Measurements from ENCODE around the gene KIAA0753.

Gene KIAA0753

GRCh38 chr17:6681671-6682070 is 41.2 kb upstream of the KIAA0753 start:
- no peak overlapping the region for H3K4me3 ChIP-seq (ENCODE audit: severe bottlenecking)
- no peaks in the 10 kb centered on the region for H3K9me3 ChIP-seq (ENCODE audit: severe bottlenecking)
- H3K27ac ChIP-seq (ENCODE audit: poor library complexity, severe bottlenecking) = peak overlapping the region; percentile 41
- H3K4me1 ChIP-seq (ENCODE audit: insufficient read depth, poor library complexity, severe bottlenecking) = peaks cover 27% of the 10 kb centered on the region
- ATAC-seq (ENCODE audit: low read depth) = peak; percentile 58
- no peaks in the 10 kb centered on the region for H3K36me3 ChIP-seq (ENCODE audit: low read depth)
- H3K27me3 ChIP-seq (ENCODE audit: insufficient read depth, poor library complexity, severe bottlenecking) = no peaks in the 10 kb centered on the region
- TF ChIP-seq, protein P1, sequence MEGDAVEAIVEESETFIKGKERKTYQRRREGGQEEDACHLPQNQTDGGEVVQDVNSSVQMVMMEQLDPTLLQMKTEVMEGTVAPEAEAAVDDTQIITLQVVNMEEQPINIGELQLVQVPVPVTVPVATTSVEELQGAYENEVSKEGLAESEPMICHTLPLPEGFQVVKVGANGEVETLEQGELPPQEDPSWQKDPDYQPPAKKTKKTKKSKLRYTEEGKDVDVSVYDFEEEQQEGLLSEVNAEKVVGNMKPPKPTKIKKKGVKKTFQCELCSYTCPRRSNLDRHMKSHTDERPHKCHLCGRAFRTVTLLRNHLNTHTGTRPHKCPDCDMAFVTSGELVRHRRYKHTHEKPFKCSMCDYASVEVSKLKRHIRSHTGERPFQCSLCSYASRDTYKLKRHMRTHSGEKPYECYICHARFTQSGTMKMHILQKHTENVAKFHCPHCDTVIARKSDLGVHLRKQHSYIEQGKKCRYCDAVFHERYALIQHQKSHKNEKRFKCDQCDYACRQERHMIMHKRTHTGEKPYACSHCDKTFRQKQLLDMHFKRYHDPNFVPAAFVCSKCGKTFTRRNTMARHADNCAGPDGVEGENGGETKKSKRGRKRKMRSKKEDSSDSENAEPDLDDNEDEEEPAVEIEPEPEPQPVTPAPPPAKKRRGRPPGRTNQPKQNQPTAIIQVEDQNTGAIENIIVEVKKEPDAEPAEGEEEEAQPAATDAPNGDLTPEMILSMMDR (IDR thresholded peaks at IDR 0.05; ENCODE audit: poor library complexity, severe bottlenecking) = no peak
- no peak for DNase-seq (ENCODE audit: low spot score)

DNA sequence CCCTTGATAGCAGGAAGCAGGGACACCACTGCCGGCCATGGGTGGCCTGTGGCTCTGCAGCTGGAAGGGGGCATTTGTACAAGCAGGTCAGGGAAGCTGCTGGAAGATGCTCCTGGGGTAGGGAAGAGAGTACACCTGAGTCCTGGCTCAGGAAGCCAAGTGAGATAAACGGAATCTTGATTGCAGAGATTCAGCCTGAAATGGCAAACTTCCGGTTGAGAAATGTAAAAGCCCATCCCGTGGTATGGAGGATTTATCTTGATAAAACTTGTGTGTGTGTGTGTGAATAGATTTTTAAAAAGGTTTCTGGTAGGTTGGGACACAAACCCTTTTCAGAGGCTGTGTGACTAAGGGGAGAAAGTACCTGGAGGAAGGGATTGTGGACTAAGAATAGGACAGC is 40.7 kb upstream of the KIAA0753 start:
- no peaks in the 10 kb centered on the region for H3K27me3 ChIP-seq (ENCODE audit: insufficient read depth, poor library complexity, severe bottlenecking)
- peak overlapping the region; percentile 41 for H3K27ac ChIP-seq (ENCODE audit: poor library complexity, severe bottlenecking)
- TF ChIP-seq, protein P1 (IDR thresholded peaks at IDR 0.05; ENCODE audit: poor library complexity, severe bottlenecking) = no peak
- DNase-seq (ENCODE audit: low spot score) = no peak
- H3K4me3 ChIP-seq (ENCODE audit: severe bottlenecking) = no peak overlapping the region
- no peaks in the 10 kb centered on the region for H3K36me3 ChIP-seq (ENCODE audit: low read depth)
- no peak for ATAC-seq (ENCODE audit: low read depth)
- peaks cover 27% of the 10 kb centered on the region for H3K4me1 ChIP-seq (ENCODE audit: insufficient read depth, poor library complexity, severe bottlenecking)
- no peaks in the 10 kb centered on the region for H3K9me3 ChIP-seq (ENCODE audit: severe bottlenecking)

DNA sequence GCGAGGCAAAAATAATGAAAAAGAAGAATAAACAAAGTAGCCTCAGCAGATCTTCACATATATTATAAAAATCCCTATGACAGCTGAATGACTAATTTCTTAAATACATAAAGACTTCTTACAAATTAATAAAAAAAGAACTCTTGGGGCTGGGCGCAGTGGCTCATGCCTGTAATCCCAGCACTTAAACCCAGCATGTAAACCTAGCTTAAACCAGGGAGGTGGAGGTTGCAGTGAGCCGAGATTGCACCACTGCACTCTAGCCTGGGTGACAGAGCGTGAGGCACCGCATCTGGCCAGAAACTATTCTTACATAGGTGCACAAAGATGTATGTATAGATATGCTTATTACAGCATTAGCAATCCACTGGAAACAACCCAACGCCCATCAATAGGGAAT is 38.7 kb upstream of the KIAA0753 start:
- no peaks in the 10 kb centered on the region for H3K27me3 ChIP-seq (ENCODE audit: insufficient read depth, poor library complexity, severe bottlenecking)
- ATAC-seq (ENCODE audit: low read depth) = peak; percentile 75
- H3K4me1 ChIP-seq (ENCODE audit: insufficient read depth, poor library complexity, severe bottlenecking) = peaks cover 27% of the 10 kb centered on the region
- H3K27ac ChIP-seq (ENCODE audit: poor library complexity, severe bottlenecking) = peak overlapping the region; percentile 34
- no peaks in the 10 kb centered on the region for H3K9me3 ChIP-seq (ENCODE audit: severe bottlenecking)
- no peak for DNase-seq (ENCODE audit: low spot score)
- no peaks in the 10 kb centered on the region for H3K36me3 ChIP-seq (ENCODE audit: low read depth)
- TF ChIP-seq, protein P1 (IDR thresholded peaks at IDR 0.05; ENCODE audit: poor library complexity, severe bottlenecking) = no peak
- no peak overlapping the region for H3K4me3 ChIP-seq (ENCODE audit: severe bottlenecking)

DNA sequence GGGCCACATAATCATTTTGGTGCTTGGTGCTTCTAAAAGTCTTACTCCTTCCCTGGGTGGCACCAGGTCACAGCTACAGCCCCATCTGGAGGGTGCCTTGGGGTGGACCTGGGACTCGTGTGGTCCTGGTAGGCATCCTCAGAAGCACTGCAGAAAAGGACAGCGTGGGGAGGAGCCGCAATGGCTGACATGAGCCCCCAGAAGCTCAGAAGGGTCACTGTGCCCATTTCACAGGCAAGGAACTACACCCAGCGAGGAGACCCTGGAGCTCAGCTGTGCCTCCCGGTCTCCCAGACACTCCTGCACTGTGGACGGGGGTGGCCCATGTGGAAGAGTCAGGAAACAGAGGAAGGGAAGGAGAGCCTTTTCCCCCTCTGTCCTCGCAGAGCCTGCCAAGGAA is 37.4 kb upstream of the KIAA0753 start:
- Histone ChIP-seq H3K27ac (ENCODE audit: poor library complexity, severe bottlenecking) (no peak overlapping the region), H3K27me3 (ENCODE audit: insufficient read depth, poor library complexity, severe bottlenecking) (no peaks in the 10 kb centered on the region), H3K4me3 (ENCODE audit: severe bottlenecking) (no peak overlapping the region), H3K4me1 (ENCODE audit: insufficient read depth, poor library complexity, severe bottlenecking) (peaks cover 27% of the 10 kb centered on the region), H3K9me3 (ENCODE audit: severe bottlenecking) (no peaks in the 10 kb centered on the region), H3K36me3 (ENCODE audit: low read depth) (no peaks in the 10 kb centered on the region)
- DNase-seq (ENCODE audit: low spot score) = no peak
- TF ChIP-seq, protein P1 (IDR thresholded peaks at IDR 0.05; ENCODE audit: poor library complexity, severe bottlenecking) = no peak
- no peak for ATAC-seq (ENCODE audit: low read depth)

DNA sequence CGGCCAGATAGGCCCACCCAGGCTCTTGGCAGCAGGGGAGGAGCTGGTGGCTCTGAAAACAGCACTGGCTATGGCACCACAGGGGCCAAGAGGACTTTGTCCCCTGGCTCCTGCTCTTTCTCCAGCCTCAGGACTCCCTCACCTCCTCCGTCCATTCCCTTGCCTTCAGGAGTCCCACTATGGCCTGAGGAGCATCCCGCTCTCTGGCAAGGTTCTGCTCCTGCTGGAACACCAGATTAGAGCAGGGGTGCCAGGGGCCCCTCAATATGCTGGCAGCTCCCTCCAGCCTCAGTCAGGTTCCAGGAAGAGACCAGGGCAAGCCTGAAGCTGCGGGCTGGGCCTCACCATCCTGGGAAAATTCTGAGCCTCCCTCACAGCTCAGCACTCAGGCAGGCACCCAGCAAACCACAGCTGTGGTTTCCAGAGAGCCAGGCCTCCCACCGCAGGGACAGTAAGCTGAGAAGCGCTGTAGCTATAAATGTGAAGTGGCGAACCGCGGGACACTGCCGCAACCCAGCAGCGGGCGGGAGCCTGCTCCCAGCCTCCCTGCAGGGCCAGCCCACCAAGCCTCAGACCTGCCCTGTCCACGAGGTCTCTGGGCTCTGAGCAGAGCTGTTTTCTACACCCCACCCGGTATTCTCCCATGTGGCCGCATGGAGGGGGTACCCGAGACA is 36.8 kb upstream of the KIAA0753 start:
- no peak for ATAC-seq (ENCODE audit: low read depth)
- Histone ChIP-seq H3K27me3 (ENCODE audit: insufficient read depth, poor library complexity, severe bottlenecking) (no peaks in the 10 kb centered on the region), H3K9me3 (ENCODE audit: severe bottlenecking) (no peaks in the 10 kb centered on the region), H3K27ac (ENCODE audit: poor library complexity, severe bottlenecking) (no peak overlapping the region), H3K36me3 (ENCODE audit: low read depth) (no peaks in the 10 kb centered on the region), H3K4me3 (ENCODE audit: severe bottlenecking) (no peak overlapping the region), H3K4me1 (ENCODE audit: insufficient read depth, poor library complexity, severe bottlenecking) (peaks cover 27% of the 10 kb centered on the region)
- TF ChIP-seq, protein P1 (IDR thresholded peaks at IDR 0.05; ENCODE audit: poor library complexity, severe bottlenecking) = no peak
- DNase-seq (ENCODE audit: low spot score) = no peak
